NCI-H2081 treated with DMSO at 0.1 percent for 48 hours (cell line): ENCODE measurements around the gene CFAP54.
"Not testable (repeated sequence)": the region's sequence is repeated elsewhere in the genome, so short reads cannot be mapped to it uniquely, and the experiment has no call there.

ENCODE experiments used
- DNase-seq: peaks from one replicate; lab custom pipeline; 2025; lab: John Stamatoyannopoulos, UW

Gene CFAP54

GRCh38 chr12:96473394-96474093 is 15.8 kb upstream of the CFAP54 start:
- DNase-seq: no peak

DNA sequence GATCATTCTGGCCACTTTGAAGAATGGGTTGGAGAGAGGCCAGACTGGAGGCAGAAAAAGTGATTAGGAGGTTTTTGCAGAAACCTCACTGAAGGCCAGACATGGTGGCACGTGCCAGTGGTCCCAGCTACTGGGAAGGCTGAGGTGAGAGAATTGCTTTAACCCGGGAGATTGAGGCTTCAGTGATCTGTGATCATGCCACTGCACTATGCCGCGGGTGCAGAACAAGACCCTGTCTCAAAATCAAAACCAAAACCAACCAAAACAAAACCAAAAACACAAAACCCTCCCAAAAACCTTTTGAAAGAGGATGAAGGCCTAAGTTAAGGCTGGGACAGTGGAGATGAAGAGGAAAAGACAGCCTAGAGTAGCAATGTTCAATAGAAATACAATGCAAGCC is 15.2 kb upstream of the CFAP54 start:
- no peak for DNase-seq

GRCh38 chr12:96478011-96478410 is 11.4 kb upstream of the CFAP54 start:
- no peak for DNase-seq

- DNase-seq: no peak
These were observed 7.3 kb upstream of the CFAP54 start for GRCh38 chr12:96482086-96482485.

GRCh38 chr12:96483116-96483515 is 6.3 kb upstream of the CFAP54 start:
- DNase-seq: no peak

- DNase-seq: no peak
These were observed 2.4 kb upstream of the CFAP54 start for GRCh38 chr12:96486751-96487613.

- no peak for DNase-seq
These were observed 1.7 kb upstream of the CFAP54 start for GRCh38 chr12:96487634-96488033.

GRCh38 chr12:96493106-96493505 is 3.7 kb downstream of the CFAP54 start:
- no peak for DNase-seq

DNA sequence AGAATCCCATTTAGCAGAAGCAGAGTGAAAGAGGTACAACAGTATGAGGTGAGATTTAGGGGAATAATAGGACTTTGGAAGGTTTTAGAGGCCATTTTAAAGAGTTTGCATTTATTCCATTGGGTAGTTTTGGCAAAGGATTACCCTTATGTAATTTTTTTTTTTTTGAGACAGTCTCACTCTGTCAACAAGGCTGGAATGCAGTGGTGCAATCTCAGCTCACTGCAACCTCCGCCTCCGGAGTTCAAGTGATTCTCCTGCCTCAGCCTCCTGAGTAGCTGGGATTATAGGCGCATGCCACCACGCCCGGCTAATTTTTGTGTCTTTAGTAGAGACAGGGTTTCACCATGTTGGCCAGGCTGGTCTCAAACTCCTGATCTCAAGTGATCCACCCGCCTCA is 4.8 kb downstream of the CFAP54 start:
- DNase-seq: not testable (repeated sequence)

GRCh38 chr12:96495155-96495554 is 5.8 kb downstream of the CFAP54 start:
- DNase-seq: no peak

DNA sequence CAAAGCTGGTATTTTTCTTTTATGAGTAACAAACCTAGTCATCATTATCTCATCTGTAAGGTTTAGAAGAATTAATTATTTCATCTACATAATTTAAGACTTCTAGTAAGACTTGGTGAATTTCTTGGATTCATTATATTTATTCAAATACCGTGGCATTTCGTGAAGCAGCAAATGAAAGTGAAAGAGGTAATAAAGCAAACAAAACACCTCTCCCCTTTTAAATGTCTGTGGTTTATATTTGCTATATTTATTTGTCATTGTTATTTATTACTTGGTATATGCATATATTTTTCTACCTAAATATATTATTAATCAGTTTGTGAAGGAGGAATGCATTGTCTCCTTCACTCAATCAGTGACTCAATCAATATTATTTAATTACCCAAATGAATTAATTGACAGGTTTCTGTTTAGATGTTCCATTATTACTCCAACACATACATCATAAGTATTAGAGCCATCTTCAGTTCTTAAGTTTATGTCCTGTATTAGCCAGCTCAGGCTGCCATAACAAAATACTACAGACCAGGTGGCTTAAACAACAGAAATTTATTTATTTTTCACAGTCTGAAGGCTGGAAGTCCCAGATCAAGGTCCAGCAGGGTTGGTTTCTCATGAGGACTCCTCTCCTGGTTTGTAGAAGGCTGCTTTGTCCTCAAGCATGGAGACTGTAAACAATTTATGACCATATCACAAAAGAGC is 6.6 kb downstream of the CFAP54 start:
- no peak for DNase-seq

GRCh38 chr12:96496944-96497343 is 7.6 kb downstream of the CFAP54 start:
- no peak for DNase-seq

GRCh38 chr12:96497855-96498254 is 8.5 kb downstream of the CFAP54 start:
- no peak for DNase-seq

DNA sequence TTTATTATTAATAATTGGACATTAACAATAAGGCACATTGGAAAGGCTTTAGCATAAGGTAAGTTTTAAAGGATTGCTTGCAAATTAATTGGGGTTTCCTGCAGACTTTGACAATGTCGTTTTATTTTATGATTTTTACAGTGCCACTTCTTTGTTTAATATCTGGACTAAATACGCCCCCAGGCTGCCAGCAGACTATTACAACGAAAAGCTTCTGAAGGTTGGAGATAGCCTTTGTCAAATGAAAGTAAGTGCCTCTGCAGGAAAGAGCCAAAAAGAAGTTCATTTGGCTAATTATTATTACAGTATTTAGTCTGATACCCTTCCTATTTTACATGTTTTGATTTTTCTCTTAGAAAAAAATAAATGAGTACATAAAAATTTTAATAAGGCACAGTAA is 11.3 kb downstream of the CFAP54 start:
- DNase-seq: no peak

DNA sequence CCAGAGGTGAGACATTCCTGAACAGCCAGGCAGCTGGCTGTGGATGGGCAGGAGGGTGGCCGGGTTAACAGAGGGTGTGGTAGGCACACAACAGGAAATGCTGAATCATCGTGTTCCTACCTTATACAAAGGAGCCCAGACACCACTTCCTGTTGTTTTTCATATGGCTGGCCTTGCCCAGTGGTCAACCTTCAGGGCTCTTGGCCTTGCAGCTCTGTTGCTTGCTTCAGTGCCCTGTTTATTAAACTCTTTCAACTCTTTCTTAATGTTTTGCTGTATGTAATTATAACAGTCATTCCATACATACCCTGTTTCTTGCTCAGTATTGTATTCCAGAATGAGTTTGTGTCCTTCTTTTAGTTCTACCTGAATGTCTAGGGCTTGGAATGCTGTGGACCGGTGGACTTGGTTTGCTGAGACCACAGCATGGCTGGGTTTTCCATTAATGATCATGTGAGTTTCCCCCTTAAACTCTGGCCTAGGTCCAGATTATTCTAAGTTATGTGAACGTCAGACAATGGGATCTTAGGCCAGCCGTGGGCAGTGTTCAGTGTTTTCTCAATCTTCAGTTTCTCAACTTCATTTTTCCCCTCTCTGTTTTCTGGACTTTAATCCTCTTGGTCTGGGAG is 11.9 kb downstream of the CFAP54 start:
- DNase-seq: no peak

DNA sequence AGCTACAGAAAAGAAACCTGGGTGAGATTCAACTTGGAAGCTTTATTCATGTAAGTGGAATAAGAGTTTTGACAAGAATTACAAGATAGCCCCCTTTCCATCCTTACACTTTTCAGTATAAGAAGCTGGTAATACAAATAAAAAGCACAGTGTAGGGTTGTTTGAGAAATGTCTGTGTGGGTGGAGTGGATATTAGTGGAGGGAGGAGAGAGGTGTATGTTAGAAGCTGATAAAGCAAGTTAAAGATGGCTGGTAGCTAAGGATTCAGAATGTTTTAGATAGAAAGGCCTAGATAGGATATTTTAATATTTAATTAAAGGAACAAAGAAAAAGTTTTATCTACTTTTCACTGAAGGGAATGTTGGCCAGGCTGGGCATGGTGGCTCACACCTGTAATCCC is 12.5 kb downstream of the CFAP54 start:
- no peak for DNase-seq

- DNase-seq: no peak
These were observed 13.1 kb downstream of the CFAP54 start for GRCh38 chr12:96502477-96502876.

- no peak for DNase-seq
These were observed 13.7 kb downstream of the CFAP54 start for GRCh38 chr12:96502949-96503532.

DNA sequence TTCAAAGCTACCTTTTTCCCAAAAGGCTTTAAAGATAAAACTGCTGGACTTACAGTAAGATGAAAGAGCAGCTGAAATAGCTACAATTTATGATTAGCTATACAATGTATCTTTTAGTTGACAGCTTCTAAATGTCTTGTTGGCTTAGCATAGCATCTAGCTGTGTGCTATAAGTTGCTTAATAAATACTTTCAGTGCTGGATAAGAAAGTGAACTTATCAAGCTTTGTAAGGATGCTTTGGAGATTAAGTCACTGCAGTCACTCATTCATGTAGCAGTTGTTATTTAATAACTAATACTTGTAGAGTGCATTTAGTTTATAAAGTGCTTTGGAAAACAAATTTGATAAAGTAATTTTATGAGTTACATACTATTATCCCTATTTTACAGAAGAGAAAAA is 14.6 kb downstream of the CFAP54 start:
- no peak for DNase-seq

GRCh38 chr12:96506776-96507175 is 17.4 kb downstream of the CFAP54 start:
- no peak for DNase-seq

DNA sequence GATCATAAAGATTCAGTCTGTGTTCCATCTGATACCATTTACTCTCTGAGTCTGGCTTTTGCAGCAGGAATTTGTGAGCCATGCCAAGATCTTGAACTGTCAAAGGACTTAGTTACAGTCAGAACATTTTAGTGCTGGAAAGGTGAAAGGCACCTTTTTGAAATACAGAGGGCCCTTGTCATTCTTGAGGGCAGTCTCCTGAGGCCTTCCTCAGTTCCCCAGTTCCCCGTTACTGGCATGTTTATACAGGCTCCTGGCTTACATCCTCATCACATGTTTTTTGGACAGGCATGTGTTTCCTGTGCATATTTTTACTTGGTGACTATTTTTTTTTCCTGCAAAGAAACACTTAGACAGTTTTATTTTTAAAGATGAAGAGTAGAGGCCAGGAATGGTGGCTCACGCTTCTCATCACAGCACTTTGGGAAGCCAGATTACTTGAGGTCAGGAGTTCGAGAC is 21.0 kb downstream of the CFAP54 start:
- no peak for DNase-seq

DNA sequence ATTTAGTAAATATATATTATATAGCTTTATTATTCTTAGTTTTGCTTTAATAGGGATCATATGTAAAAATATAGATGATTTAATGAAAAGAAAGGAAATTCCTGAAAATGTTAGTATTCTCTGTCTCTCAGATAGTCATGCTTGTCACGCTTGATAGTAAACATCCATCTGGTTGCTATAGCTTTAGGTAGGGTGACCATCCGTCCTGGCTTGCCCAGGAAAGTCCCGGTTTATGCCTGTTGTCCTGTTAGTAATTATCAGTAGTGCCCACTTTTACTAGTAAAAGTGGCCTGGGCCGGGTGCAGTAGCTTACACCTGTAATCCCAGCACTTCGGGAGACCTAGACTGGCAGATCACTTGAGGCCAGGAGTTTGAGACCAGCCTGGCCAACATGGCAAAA is 23.8 kb downstream of the CFAP54 start:
- DNase-seq: no peak
